ENCODE results near the gene RPL9.
"Not testable (repeated sequence)": the region's sequence is repeated elsewhere in the genome, so short reads cannot be mapped to it uniquely, and the experiment has no call there.

The RPL9 gene

DNA sequence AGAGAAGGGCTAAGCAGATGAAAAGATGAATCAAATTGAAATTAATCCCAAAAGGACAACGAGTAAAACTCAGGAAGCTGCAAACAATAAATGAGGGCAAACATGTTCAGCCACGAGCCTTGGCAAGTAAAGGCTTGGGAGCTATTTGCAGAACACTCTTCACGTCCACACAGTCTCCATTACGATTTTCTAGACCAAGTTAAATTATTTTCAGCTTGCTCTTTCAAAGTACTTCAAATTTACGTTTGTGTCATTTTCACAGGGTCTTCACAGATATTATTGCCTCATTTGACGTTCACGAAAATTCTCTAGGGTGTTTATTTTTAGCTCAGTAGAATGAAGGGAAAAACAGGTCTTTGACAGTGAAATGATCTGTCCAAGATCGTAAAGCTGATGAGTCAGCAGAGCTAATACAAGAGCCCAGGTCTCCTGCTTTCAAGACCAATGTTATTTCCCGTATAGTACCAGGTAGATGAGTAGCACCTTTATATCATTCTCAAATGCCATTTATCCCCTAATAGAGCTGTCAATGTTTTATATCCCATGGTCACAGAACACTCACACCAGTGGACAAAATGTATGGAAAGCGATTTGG is 31.1 kb downstream of the RPL9 start:
- H3K4me1 ChIP-seq (ENCODE audit: control insufficient read depth, insufficient read depth, low read depth, low read length), result no peaks in the 10 kb centered on the region
- H2AFZ ChIP-seq (ENCODE audit: low read depth, low read length), result no peak overlapping the region
- no peaks in the 10 kb centered on the region for H3K9me3 ChIP-seq (ENCODE audit: control insufficient read depth, low read length)
- no peak overlapping the region for H3K14ac ChIP-seq (ENCODE audit: low read length in 2 of 2)
- no peak overlapping the region for H3K4ac ChIP-seq (ENCODE audit: low read depth in 1 of 2, low read length in 2 of 2)
- no peak overlapping the region for H2BK12ac ChIP-seq (ENCODE audit: low read length in 2 of 2)
- H3K9ac ChIP-seq (ENCODE audit: low read length), result no peak overlapping the region
- 64% methylated on average over 9 of the region's 10 CpGs for WGBS
- H2AK5ac ChIP-seq (ENCODE audit: low read length, severe bottlenecking), result no peak overlapping the region
- H3K18ac ChIP-seq (ENCODE audit: low read depth in 1 of 2, low read length in 2 of 2), result no peak overlapping the region
- no peak overlapping the region for H3K4me3 ChIP-seq (ENCODE audit: insufficient read depth in 1 of 2, low read depth in 1 of 2, low read length in 2 of 2)
- H3K27me3 ChIP-seq (ENCODE audit: control insufficient read depth in 1 of 2, insufficient read depth in 1 of 2, low read length in 2 of 2), result peaks cover 0 to 5% of the 10 kb centered on the region in 2 experiments
- no peak for DNase-seq
- no peak overlapping the region for H2BK5ac ChIP-seq (ENCODE audit: low read depth, low read length, poor library complexity, severe bottlenecking)
- H3K4me2 ChIP-seq (ENCODE audit: low read length, poor library complexity, severe bottlenecking), result no peak overlapping the region
- H4K91ac ChIP-seq (ENCODE audit: low read length), result no peak overlapping the region
- H2BK120ac ChIP-seq (ENCODE audit: low read depth, low read length), result no peak overlapping the region
- H3K79me1 ChIP-seq (replicated peaks; ENCODE audit: low read length, poor library complexity, severe bottlenecking), result no peaks in the 10 kb centered on the region
- no peak overlapping the region for H3K27ac ChIP-seq (ENCODE audit: low read length, poor library complexity, severe bottlenecking)
- no peak overlapping the region for H2BK15ac ChIP-seq (ENCODE audit: low read depth, poor library complexity, severe bottlenecking)
- no peak overlapping the region for H4K8ac ChIP-seq (ENCODE audit: low read length)
- no peak overlapping the region for H3K23ac ChIP-seq (ENCODE audit: low read length in 2 of 2)
- H3K36me3 ChIP-seq (ENCODE audit: control insufficient read depth in 1 of 2, insufficient read depth in 2 of 2, low read depth in 1 of 2, low read length in 2 of 2), result no peaks in the 10 kb centered on the region

DNA sequence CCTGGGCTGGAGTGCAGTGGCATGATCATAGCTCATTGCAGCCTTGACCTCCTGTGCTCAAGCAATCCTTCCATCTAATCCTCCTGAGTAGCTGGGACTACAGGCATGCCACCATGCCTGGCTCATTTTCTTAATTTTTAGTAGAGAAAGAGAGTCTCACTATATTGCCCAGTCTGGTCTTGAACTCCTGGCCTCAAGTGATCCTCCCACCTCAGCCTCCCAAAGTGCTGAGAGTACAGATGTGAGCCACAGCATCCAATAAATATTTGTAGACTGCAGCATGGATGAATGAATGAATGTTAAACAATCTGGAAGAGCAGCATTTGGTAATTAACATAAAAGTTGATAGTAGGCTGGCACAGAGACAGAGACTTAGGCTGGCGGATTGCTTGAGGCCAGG is 32.0 kb downstream of the RPL9 start:
- H2AFZ ChIP-seq (ENCODE audit: low read depth, low read length), result no peak overlapping the region
- H3K27ac ChIP-seq (ENCODE audit: low read length, poor library complexity, severe bottlenecking), result no peak overlapping the region
- H2BK15ac ChIP-seq (ENCODE audit: low read depth, poor library complexity, severe bottlenecking), result no peak overlapping the region
- H3K23ac ChIP-seq (ENCODE audit: low read length in 2 of 2), result no peak overlapping the region
- no peak overlapping the region for H4K8ac ChIP-seq (ENCODE audit: low read length)
- peaks cover 0 to 5% of the 10 kb centered on the region in 2 experiments for H3K27me3 ChIP-seq (ENCODE audit: control insufficient read depth in 1 of 2, insufficient read depth in 1 of 2, low read length in 2 of 2)
- no peak overlapping the region for H2BK12ac ChIP-seq (ENCODE audit: low read length in 2 of 2)
- H3K14ac ChIP-seq (ENCODE audit: low read length in 2 of 2), result no peak overlapping the region
- no peaks in the 10 kb centered on the region for H3K9me3 ChIP-seq (ENCODE audit: control insufficient read depth, low read length)
- no peak overlapping the region for H2BK120ac ChIP-seq (ENCODE audit: low read depth, low read length)
- no peak for DNase-seq
- H4K91ac ChIP-seq (ENCODE audit: low read length), result no peak overlapping the region
- no peak overlapping the region for H3K4me3 ChIP-seq (ENCODE audit: insufficient read depth in 1 of 2, low read depth in 1 of 2, low read length in 2 of 2)
- WGBS, result 100% methylated on average over 1 of the region's 1 CpG
- no peak overlapping the region for H3K4ac ChIP-seq (ENCODE audit: low read depth in 1 of 2, low read length in 2 of 2)
- no peak overlapping the region for H3K4me2 ChIP-seq (ENCODE audit: low read length, poor library complexity, severe bottlenecking)
- H3K36me3 ChIP-seq (ENCODE audit: control insufficient read depth in 1 of 2, insufficient read depth in 2 of 2, low read depth in 1 of 2, low read length in 2 of 2), result no peaks in the 10 kb centered on the region
- no peak overlapping the region for H2AK5ac ChIP-seq (ENCODE audit: low read length, severe bottlenecking)
- H2BK5ac ChIP-seq (ENCODE audit: low read depth, low read length, poor library complexity, severe bottlenecking), result no peak overlapping the region
- no peaks in the 10 kb centered on the region for H3K4me1 ChIP-seq (ENCODE audit: control insufficient read depth, insufficient read depth, low read depth, low read length)
- H3K79me1 ChIP-seq (replicated peaks; ENCODE audit: low read length, poor library complexity, severe bottlenecking), result no peaks in the 10 kb centered on the region
- no peak overlapping the region for H3K18ac ChIP-seq (ENCODE audit: low read depth in 1 of 2, low read length in 2 of 2)
- H3K9ac ChIP-seq (ENCODE audit: low read length), result no peak overlapping the region

DNA sequence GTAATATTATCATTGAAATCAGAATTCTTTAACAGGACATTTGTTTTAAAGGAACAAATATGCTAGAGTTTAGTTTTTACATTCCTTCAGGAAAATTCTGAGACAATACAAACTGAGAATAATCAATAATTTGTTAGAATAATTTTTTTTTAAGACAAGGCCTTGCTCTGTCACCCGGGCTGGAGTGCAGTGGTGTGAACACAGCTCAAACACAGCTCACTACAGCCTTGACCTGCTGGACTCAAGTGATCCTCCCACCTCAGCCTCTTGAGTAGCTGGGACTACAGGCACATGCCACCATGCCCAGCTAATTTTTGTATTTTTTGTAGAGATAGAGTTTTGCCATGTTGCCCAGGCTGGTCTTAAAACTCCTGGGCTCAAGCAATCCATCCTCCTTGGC is 33.4 kb downstream of the RPL9 start:
- not testable (repeated sequence) for H3K79me1 ChIP-seq (replicated peaks; ENCODE audit: low read length, poor library complexity, severe bottlenecking); H3K4me3 ChIP-seq (ENCODE audit: insufficient read depth in 1 of 2, low read depth in 1 of 2, low read length in 2 of 2); H3K4me2 ChIP-seq (ENCODE audit: low read length, poor library complexity, severe bottlenecking); H3K4me1 ChIP-seq (ENCODE audit: control insufficient read depth, insufficient read depth, low read depth, low read length); H2AFZ ChIP-seq (ENCODE audit: low read depth, low read length); H3K23ac ChIP-seq (ENCODE audit: low read length in 2 of 2); H2BK120ac ChIP-seq (ENCODE audit: low read depth, low read length); H3K36me3 ChIP-seq (ENCODE audit: control insufficient read depth in 1 of 2, insufficient read depth in 2 of 2, low read depth in 1 of 2, low read length in 2 of 2); H3K14ac ChIP-seq (ENCODE audit: low read length in 2 of 2); H3K27me3 ChIP-seq (ENCODE audit: control insufficient read depth in 1 of 2, insufficient read depth in 1 of 2, low read length in 2 of 2); H2BK15ac ChIP-seq (ENCODE audit: low read depth, poor library complexity, severe bottlenecking); H2BK5ac ChIP-seq (ENCODE audit: low read depth, low read length, poor library complexity, severe bottlenecking); H2AK5ac ChIP-seq (ENCODE audit: low read length, severe bottlenecking); H3K27ac ChIP-seq (ENCODE audit: low read length, poor library complexity, severe bottlenecking); H3K9ac ChIP-seq (ENCODE audit: low read length); H3K9me3 ChIP-seq (ENCODE audit: control insufficient read depth, low read length); DNase-seq; H4K8ac ChIP-seq (ENCODE audit: low read length); H4K91ac ChIP-seq (ENCODE audit: low read length); H2BK12ac ChIP-seq (ENCODE audit: low read length in 2 of 2); H3K18ac ChIP-seq (ENCODE audit: low read depth in 1 of 2, low read length in 2 of 2); H3K4ac ChIP-seq (ENCODE audit: low read depth in 1 of 2, low read length in 2 of 2)
- WGBS, result 70% methylated on average over 1 of the region's 1 CpG

DNA sequence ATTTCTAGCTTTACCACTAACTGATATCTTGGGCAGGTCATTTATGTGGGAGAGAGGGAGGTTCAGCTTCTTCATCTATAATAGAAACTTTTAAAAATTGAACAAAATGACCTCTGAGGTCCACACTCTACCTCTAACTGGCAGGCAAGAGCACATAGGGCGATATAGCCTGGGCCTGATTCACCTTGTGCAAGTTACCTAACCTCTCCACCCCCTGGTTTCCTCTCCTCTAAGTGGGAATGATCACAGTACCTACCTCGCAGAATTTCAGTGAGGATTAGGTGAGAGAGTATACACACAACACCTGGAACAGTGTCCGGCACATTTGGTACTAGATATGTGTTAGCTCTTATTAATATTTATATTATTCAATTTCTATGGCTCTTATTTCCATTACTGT is 36.5 kb downstream of the RPL9 start:
- no peak overlapping the region for H2BK12ac ChIP-seq (ENCODE audit: low read length in 2 of 2)
- H3K4me2 ChIP-seq (ENCODE audit: low read length, poor library complexity, severe bottlenecking), result no peak overlapping the region
- DNase-seq, result no peak
- 100% methylated on average over 1 of the region's 3 CpGs for WGBS
- H2BK5ac ChIP-seq (ENCODE audit: low read depth, low read length, poor library complexity, severe bottlenecking), result no peak overlapping the region
- H3K27ac ChIP-seq (ENCODE audit: low read length, poor library complexity, severe bottlenecking), result no peak overlapping the region
- no peaks in the 10 kb centered on the region for H3K79me1 ChIP-seq (replicated peaks; ENCODE audit: low read length, poor library complexity, severe bottlenecking)
- no peaks in the 10 kb centered on the region for H3K27me3 ChIP-seq (ENCODE audit: control insufficient read depth in 1 of 2, insufficient read depth in 1 of 2, low read length in 2 of 2)
- no peak overlapping the region for H2BK120ac ChIP-seq (ENCODE audit: low read depth, low read length)
- no peak overlapping the region for H3K4ac ChIP-seq (ENCODE audit: low read depth in 1 of 2, low read length in 2 of 2)
- no peak overlapping the region for H3K18ac ChIP-seq (ENCODE audit: low read depth in 1 of 2, low read length in 2 of 2)
- no peak overlapping the region for H3K9ac ChIP-seq (ENCODE audit: low read length)
- no peak overlapping the region for H2BK15ac ChIP-seq (ENCODE audit: low read depth, poor library complexity, severe bottlenecking)
- no peak overlapping the region for H3K14ac ChIP-seq (ENCODE audit: low read length in 2 of 2)
- H2AFZ ChIP-seq (ENCODE audit: low read depth, low read length), result no peak overlapping the region
- no peak overlapping the region for H3K4me3 ChIP-seq (ENCODE audit: insufficient read depth in 1 of 2, low read depth in 1 of 2, low read length in 2 of 2)
- no peaks in the 10 kb centered on the region for H3K4me1 ChIP-seq (ENCODE audit: control insufficient read depth, insufficient read depth, low read depth, low read length)
- H3K9me3 ChIP-seq (ENCODE audit: control insufficient read depth, low read length), result no peaks in the 10 kb centered on the region
- H3K23ac ChIP-seq (ENCODE audit: low read length in 2 of 2), result no peak overlapping the region
- H3K36me3 ChIP-seq (ENCODE audit: control insufficient read depth in 1 of 2, insufficient read depth in 2 of 2, low read depth in 1 of 2, low read length in 2 of 2), result no peaks in the 10 kb centered on the region
- H4K91ac ChIP-seq (ENCODE audit: low read length), result no peak overlapping the region
- H4K8ac ChIP-seq (ENCODE audit: low read length), result no peak overlapping the region
- no peak overlapping the region for H2AK5ac ChIP-seq (ENCODE audit: low read length, severe bottlenecking)
